Measurements from ENCODE around the gene RASGEF1B.
"Not testable (repeated sequence)": the region's sequence is repeated elsewhere in the genome, so short reads cannot be mapped to it uniquely, and the experiment has no call there.

Gene RASGEF1B

GRCh38 chr4:81498551-81499099 lies 26.9 kb upstream of the RASGEF1B start:
- DNase-seq (ENCODE audit: low read depth, low spot score): no peak

DNA sequence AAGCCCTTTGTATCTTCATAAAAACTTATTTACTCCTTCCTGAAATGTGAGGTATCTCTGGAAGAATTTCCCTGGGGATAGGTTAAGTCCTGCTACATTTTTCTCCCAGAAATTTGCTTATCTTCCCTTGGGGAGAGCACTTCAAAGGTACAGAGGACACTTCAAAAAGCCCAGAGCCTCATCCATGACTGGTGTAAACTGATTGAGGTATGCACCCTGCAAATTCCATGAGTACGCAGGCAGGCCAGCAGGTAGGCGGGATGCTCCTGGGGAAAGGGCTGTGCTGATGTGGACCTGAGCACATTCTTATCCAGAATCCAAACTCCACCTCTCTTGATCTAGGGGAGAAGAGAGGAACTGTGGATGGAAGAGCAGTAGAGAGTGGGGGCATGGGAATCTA lies 26.3 kb upstream of the RASGEF1B start:
- DNase-seq (ENCODE audit: low read depth, low spot score): no peak

DNA sequence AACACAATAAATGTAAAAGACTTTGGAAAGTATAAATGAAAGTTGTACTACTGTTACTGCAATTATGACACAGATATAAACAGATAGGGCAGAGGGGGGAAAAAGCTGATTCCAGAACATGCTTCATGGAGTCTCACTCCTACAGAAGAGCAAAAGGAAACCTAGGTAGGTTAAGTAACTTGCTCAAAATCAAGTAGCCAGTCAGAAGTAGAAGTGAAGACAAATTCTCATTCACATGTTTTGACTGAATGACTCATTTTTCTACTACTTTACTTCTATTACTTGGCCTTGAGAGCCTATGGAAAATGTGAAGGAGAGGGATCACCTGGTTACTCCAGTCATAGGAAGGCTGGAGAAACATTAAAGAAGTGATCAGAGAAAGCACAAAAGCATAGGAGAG lies 23.6 kb upstream of the RASGEF1B start:
- DNase-seq (ENCODE audit: low read depth, low spot score): no peak

DNA sequence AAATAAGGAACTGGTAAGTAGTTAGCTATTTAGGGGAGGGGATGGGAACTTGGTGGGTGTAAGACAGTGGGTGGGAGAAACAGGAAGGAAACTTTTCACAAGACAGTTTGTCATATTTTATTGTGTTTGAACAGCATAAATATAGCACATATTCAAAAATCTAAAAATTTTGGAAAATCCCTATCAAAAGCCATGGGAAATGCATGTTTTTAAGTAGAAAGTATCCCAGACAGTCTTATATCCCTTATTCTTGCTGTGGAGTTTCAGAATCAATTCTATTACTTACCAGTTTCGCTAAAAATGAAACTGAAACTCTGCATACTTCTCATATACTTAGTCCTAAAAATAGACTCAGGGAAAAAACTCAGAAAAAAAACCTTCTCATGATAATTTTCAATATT lies 22.3 kb upstream of the RASGEF1B start:
- no peak for DNase-seq (ENCODE audit: low read depth, low spot score)

- DNase-seq (ENCODE audit: low read depth, low spot score): no peak
Measured at GRCh38 chr4:81492606-81493230, 21.0 kb upstream of the RASGEF1B start.

GRCh38 chr4:81491943-81492342 lies 20.2 kb upstream of the RASGEF1B start:
- DNase-seq (ENCODE audit: low read depth, low spot score): no peak

DNA sequence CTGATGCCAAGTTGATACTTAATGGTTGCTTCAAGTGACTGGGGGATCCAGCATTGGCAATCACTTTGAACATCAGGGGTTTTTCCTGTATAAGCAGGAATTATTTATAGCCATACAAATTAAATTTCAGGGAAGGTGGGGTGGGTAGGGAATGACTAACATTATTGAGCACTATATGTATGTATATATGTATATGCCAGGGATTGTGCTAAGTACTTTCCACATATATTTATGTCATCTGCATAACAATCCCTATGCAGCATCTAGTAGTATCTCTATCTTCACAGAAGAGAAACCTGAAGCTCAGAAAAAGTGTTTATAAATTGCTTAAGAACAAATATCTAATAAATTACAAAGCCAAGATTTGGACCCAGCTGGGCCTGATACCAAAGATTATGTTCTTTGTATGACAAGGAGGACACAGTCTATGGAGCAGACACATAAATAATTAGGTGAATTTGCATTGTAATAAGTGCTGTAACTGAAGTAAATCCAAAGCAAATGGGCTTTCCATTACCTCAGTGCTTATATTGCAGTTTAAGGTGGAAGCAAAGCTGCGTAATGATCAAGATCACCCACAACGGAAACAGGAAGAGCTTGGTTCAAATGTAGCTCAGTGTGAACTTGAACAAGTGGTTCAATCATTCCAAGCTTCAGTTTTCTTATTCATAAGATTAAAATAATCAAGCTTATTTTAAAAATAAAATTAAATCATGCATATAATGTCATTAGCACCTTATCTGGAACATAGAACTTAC lies 18.9 kb upstream of the RASGEF1B start:
- DNase-seq (ENCODE audit: low read depth, low spot score): no peak

GRCh38 chr4:81486502-81486901 lies 14.8 kb upstream of the RASGEF1B start:
- no peak for DNase-seq (ENCODE audit: low read depth, low spot score)

DNA sequence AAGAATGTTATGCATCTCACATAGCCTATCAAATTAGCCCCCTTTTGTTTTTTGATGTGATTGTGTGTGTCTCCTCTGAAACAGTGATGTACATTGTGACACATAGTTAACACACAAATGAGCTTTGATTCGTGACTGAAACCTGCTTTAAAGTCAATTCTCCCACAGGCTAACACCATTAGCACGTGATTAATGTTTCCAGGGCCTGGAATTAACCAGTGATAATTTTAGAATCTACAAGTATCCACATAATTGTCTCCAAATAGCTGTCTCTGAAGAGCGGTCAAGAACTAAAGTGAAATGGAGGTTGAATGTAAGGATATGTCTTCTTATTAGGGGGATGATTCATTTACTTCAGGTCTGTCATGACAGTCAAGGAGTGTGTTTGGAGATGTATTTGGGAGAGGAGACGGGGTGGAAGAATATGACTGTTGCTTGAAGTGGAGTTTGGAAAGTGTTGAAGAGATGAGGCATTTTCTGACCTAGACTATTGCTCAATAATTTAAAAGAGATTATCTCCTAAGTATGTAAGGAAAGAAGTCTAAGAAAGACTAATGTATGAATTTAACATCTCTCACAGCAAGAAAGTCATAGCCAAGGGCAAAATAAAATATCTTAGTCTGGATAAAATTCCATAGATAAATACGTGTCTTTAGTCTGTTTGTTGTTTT lies 13.7 kb upstream of the RASGEF1B start:
- DNase-seq (ENCODE audit: low read depth, low spot score): no peak

DNA sequence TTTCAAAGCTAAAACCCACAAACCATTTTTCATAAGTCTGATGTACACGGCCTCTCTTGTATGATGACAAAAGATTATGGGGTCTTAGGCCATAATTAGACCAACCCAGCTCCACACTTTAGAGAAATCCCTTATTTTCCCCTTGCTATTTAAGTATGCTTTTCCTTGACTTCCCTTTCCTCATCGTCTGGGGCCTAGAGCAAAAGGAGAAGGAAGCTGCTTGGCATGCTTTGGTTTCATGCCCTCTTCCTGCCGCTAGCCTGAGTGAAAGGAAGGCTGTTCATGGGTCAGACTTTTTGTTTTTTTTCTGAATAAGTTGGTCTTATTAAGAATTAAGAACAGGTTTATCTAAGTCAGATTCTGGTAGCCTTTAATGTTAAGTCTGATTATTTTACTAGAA lies 10.6 kb upstream of the RASGEF1B start:
- DNase-seq (ENCODE audit: low read depth, low spot score): no peak

DNA sequence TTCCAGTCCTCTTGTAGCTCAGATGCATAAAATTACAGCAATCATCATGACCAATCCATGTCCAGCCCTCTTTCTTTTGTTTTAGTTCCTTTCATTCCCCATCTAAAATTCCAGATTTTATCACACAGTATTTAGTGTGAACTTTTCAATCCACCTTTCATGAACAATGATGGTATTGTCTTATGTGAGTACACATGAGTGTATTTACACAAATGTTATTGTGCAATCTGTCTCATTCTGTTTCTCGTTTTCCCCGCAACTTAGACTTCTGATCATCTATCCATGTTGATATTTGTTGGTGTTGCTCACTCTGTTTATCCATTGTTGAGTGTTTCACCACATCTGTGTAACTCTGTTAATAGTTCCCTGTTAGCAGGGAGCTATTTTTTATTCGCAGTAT lies 9.4 kb upstream of the RASGEF1B start:
- DNase-seq (ENCODE audit: low read depth, low spot score): no peak

GRCh38 chr4:81479573-81479972 lies 7.9 kb upstream of the RASGEF1B start:
- not testable (repeated sequence) for DNase-seq (ENCODE audit: low read depth, low spot score)

DNA sequence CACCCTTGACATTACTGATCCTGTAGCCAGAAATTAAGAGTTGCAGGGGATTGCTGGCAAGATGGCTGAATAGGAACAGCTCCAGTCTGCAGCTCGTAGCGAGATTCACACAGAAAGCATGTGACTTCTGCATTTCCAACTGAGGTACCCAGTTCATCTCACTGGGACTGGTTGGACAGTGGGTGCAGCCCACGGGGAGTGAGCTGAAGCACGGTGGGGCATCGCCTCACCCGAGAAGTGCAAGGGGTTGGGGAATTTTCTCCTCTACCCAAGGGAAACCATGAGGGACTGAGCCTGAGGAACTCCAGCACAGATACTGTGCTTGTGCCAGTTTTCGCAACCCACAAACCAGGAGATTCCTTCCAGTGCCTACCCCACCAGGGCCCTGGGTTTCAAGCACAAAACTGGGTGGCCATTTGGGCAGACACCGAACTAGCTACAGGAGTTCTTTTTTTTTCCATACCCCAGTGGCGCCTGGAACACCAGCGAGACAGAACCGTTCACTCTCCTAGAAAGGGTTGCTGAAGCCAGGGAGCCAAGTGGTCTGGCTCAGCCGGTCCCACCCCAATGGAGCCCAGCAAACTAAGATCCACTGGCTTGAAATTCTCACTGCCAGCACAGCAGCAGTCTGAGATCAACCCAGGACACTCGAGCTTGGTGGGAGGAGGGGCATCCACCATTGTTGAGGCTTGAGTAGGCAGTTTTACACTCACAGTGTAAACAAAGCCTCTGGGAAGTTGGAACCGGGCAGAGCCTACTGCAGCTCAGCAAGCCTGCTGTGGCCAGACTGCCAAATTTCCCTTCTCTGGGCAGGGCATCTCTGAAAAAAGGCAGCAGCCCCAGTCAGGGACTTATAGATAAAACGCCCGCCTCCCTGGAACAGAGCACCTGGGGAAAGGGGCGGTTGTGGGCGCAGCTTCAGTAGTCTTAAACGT lies 1.9 kb upstream of the RASGEF1B start:
- DNase-seq (ENCODE audit: low read depth, low spot score): not testable (repeated sequence)

GRCh38 chr4:81472281-81473182 lies 825 bp upstream of the RASGEF1B start:
- peak; percentile 20 for DNase-seq (ENCODE audit: low read depth, low spot score)

- DNase-seq (ENCODE audit: low read depth, low spot score): no peak
Measured at GRCh38 chr4:81471298-81471587, 464 bp downstream of the RASGEF1B start.

GRCh38 chr4:81470456-81471297 lies 1.0 kb downstream of the RASGEF1B start:
- no peak for DNase-seq (ENCODE audit: low read depth, low spot score)

DNA sequence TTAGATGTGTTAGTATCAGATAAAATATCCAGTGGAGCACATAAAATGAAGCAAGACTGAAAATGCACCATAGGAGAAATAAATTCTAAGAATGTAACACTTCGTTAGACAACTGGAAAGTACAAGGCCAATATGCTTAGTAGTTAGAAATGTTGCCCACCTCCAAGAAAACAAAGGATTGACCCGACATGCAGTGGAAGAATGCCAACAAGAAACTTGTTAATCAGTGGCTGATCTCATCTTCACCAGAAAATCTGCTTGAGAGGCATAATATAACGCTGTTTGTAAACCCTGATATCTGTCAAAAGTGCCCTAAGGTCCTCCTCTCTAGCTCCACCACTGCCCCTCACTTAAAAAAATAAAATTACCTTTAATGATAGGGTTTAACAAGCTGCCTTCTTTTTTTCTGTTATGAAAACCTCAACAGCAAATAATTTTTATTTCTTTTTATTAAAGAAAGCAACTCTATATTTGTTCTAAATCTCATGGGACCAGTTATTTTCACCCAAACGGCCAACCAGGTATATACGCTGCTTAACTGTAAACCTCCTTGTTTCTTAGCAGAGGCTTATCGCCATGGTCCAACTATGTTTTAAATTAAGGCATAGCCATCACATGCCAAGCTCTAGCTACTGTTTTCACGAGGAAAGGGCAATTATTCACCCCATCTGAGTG lies 1.8 kb downstream of the RASGEF1B start:
- DNase-seq (ENCODE audit: low read depth, low spot score): no peak

DNA sequence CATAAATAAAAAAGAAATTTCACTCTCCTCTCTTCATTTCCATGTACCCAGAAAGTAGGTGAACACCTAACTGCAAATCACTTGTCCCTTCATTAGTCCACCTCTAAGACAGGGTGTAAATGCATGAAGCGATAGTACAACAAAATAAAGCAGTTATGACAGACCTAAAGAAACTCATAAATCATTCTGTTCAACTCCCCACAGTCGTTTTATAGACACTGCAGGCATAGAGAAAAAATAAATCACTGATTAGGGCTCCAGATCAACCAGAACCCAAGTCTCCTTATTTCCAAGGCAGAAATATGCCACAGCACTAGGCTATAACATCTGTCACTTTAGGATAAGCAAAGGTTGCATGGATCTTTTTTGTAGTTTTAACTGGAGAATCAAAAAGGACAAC lies 3.0 kb downstream of the RASGEF1B start:
- no peak for DNase-seq (ENCODE audit: low read depth, low spot score)

GRCh38 chr4:81467672-81467964 lies 4.1 kb downstream of the RASGEF1B start:
- DNase-seq (ENCODE audit: low read depth, low spot score): no peak
